ENCODE results near the gene NUP93. TPM values are rescaled to one million over a fixed set of nuclear protein-coding genes. Genes with fewer than 3 reads are reported as not detected.

Gene NUP93
- total and polyA plus RNA-seq, 9 of the 15 experiments (the other 6 are each of a cell fraction or from before 2014, with no cell fraction given) = 92.0 to 162 (median 121) TPM

GRCh38 chr16:56773532-56773931 is 43.6 kb downstream of the NUP93 start (continued):
- no peak for TF ChIP-seq ZMIZ1 (IDR thresholded peaks at IDR 0.05; ENCODE audit: low read depth in 2 of 2, low read length in 2 of 2)

GRCh38 chr16:56774016-56774680 is 44.2 kb downstream of the NUP93 start:
- WGBS (ENCODE audit: insufficient coverage, low coverage, missing lambda C conversion rate) = 81% methylated on average over 2 of the region's 2 CpGs
- no peak overlapping the region for H3K4me2 ChIP-seq (ENCODE audit: insufficient read depth, low read length)
- no peaks in the 10 kb centered on the region for H3K9me1 ChIP-seq (ENCODE audit: control insufficient read depth, insufficient read depth, low read length)
- peaks cover 4% of the 10 kb centered on the region; the same call in 1 of the 3 replicates for H3K36me3 ChIP-seq (ENCODE audit: control insufficient read depth, insufficient read depth, low read length)
- no peak overlapping the region for H2AFZ ChIP-seq (ENCODE audit: low read depth, low read length)
- H3K4me3 ChIP-seq = no peak overlapping the region
- H4K20me1 ChIP-seq (replicated peaks; ENCODE audit: control insufficient read depth, insufficient read depth, low read length) = no peaks in the 10 kb centered on the region; the same call in 1 of the 2 replicates
- no peak for ATAC-seq
- no peak for DNase-seq (ENCODE audit: extremely low read depth in 1 of 4, low spot score in 3 of 4)
- H3K27me3 ChIP-seq (ENCODE audit: control insufficient read depth in 2 of 2, insufficient read depth in 2 of 2, low read length in 2 of 2) = no peaks in the 10 kb centered on the region
- no peaks in the 10 kb centered on the region for H3K4me1 ChIP-seq (replicated peaks in 1 of 2; ENCODE audit: control insufficient read depth in 2 of 2, insufficient read depth in 2 of 2, low read length in 2 of 2)
- FAIRE-seq = no peak
- peaks cover 27% of the 10 kb centered on the region; the same call in 2 of the 3 replicates for H3K79me2 ChIP-seq (ENCODE audit: control insufficient read depth, insufficient read depth, low read length)
- H3K9me3 ChIP-seq (replicated peaks; ENCODE audit: control insufficient read depth, insufficient read depth, low read depth, low read length) = no peaks in the 10 kb centered on the region
- ChIA-PET POLR2A (interaction anchor here (0.7 to 1.3 kb wide), 3 partner anchors 9 to 10 kb away, joined by 3 read pairs; no protein-coding TSS in a partner anchor), CTCF (ENCODE audit: low intra/inter-chr PET ratio) (no interaction called here)
- H3K27ac ChIP-seq (ENCODE audit: extremely low read depth, low read depth, low read length) = no peak overlapping the region
- in situ Hi-C loops (cut with MboI) (no loop called here), intact Hi-C loops (cut with micrococcal nuclease) (no loop called here)
- BruUV-seq (replicated peaks) = no TSS peak
- H3K9ac ChIP-seq (ENCODE audit: insufficient read depth in 1 of 2, low read depth in 2 of 2, low read length in 2 of 2) = no peak overlapping the region
- TF ChIP-seq PRMT5 (CRISPR knock-in tag; IDR thresholded peaks at IDR 0.05) = no peak
- TF ChIP-seq CHD1 (IDR thresholded peaks at IDR 0.05; ENCODE audit: low read length) = no peak
- no peak for TF ChIP-seq THAP7 (CRISPR knock-in tag; IDR thresholded peaks at IDR 0.05)
- TF ChIP-seq TAL1 (IDR thresholded peaks at IDR 0.05) = no peak
- no peak for TF ChIP-seq SMARCA5 (IDR thresholded peaks at IDR 0.05)
- TF ChIP-seq PTTG1 (tag; IDR thresholded peaks at IDR 0.05; ENCODE audit: low read depth) = no peak
- TF ChIP-seq HMGXB4 (CRISPR knock-in tag; IDR thresholded peaks at IDR 0.05) = no peak
- no peak for TF ChIP-seq ZBTB5 (IDR thresholded peaks at IDR 0.05)
- no peak for TF ChIP-seq KDM2B (CRISPR knock-in tag; IDR thresholded peaks at IDR 0.05)
- no peak for TF ChIP-seq NR2F6 (CRISPR knock-in tag; IDR thresholded peaks at IDR 0.05)

Data from K562 (cell line).